GM19438 (cell line): ENCODE data around the gene WIPF3.
A peak's percentile ranks its signal among the peaks of the same experiment; 100 is the strongest.

Source experiments
- ATAC-seq: cut with Tn5 transposase; IDR thresholded peaks from one replicate; pipeline ENCODE4 v1.9.1; 2021; ENCODE audit warnings: low read depth; ENCODE audit not compliant: unreplicated experiment

WIPF3 gene

GRCh38 chr7:29898301-29898700 lies 92.0 kb downstream of the WIPF3 start:
- ATAC-seq: no peak

- no peak for ATAC-seq
Measured at GRCh38 chr7:29900745-29901144, 94.4 kb downstream of the WIPF3 start.

- no peak for ATAC-seq
Measured at GRCh38 chr7:29906200-29907022, 100.1 kb downstream of the WIPF3 start.

- ATAC-seq: no peak
Measured at GRCh38 chr7:29914180-29914579, 107.9 kb downstream of the WIPF3 start.

DNA sequence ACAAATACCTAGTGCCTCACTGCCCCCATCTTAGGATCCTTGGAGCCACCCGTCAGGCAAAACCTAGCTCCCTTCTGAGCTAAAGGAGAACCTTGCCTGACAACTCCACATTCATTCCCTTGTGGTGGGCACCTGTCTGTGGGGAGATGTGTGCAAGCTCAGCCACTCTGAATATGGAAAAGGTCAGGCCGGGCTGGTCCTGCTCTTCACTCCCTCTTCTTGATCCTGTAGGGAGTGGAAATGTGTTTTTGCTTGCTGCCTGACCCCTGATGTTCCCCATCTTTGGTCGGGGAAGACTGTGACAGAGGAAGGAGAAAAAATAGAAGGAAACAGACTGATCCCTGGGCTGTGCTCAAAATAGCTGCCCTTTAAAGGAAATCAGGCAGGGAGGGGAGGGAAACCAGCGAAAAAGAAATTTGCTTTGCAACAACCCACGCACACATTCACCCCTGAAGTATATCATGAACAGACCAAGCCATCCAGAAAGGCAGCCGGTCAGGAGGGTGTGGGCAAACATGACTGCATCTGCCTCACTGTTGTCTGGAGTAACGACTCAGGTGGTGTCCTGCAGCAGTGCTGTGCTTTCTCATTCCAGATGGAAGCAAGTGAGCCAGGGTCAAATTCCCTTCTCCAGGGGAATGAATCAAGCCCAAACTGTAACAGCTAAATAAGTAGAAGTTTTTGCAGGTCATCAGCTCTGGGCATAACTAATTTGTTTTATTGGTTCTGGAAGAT lies 109.3 kb downstream of the WIPF3 start:
- no peak for ATAC-seq

DNA sequence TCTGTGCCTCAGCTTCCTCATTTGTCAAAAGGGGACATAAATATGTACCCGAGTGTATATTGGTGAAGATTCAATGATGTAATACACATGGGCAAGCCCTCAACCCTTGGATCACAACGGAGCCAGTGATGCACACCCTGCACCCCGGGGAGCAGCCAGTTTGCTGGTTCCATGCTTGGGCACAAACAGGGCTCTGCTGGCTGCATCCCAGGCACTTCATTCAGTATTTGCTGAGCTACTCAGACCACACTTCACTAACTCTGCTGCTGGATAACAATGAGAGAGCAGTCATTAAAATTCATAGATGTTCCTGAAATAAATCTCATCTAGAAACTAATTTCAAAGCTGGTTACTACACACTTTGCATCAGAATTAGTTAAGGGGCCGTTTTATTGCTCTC lies 111.3 kb downstream of the WIPF3 start:
- ATAC-seq: no peak

DNA sequence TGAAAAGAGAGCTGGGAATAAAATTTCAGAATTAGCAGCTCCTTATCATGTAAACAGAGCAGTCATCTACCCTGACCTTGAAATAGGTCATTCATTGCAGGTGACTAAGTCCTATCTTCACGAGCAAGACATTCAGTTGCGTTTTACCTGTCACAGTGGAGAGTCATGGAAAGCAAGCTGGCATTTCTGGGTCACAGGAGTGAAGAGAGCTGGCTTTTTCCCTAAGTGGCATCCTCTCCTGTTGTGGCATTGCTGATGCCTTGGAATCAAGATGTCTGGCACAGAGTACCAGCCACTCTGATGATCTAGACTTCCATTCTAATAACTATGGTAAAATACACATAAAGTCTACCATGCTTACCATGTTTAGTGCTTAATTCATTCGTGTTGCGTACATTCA lies 112.5 kb downstream of the WIPF3 start:
- ATAC-seq: no peak

DNA sequence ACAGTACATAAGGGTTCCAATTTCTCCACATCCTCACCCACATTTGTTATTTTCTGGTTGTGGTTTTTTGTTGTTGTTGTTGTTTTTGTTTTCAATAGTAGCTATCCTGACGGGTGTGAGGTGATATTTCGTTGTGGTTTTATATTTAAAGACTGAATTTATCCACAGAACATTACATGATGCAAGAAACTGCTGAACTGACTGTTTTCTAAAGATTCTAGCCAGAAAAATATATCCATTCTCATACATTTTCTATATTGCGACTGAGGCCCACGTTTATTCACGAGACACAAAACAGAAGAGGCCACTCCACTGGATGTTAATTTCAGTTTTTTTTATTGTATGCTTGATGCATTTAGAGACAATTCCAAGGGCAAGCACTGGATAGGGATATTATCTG lies 113.5 kb downstream of the WIPF3 start:
- no peak for ATAC-seq

DNA sequence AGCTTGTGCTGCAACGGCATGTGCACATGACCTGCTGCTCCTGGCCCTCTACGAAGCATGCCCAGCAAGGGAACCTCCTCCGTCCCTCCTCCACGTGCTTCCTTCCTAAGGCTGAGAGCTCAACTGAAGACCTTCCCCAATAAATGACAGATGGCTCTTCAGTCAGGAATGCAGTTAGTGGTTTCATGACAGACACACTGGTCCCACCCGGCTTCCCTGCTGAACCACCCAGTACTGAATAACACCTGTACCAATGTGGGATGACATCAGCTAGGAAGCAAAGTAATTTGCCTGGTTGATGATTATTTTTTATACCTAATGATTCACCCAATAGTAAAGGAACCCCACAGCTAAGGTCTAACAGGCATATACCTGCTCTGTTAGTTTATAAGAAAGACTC lies 114.2 kb downstream of the WIPF3 start:
- no peak for ATAC-seq

DNA sequence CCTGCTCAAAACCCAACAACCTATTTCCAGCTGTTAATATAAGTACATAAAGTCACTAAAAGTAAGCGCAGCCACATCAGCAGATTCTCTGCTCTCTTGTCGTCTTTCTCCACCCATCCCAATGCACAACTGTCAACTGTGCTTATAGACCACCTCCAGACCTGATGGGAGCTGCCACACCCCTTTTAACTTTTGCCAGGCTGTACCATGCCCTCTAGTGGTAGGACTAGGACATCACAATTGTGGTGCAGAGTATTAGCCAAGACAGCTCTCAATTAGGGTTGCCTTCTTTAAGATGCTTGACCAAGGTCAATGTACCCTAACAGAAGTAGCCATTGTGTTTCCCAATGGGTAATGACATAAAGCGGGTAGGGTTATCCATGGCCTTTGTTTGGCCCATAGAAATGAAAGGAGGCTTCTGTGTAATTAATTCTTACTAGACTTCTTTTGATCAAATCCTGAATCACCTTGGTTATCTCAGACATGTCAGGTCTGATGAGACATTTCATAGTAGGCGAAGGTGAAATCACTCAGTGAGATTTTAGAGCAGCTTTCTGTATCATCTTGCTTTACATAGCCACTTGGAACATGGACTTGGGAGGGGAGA lies 115.2 kb downstream of the WIPF3 start:
- ATAC-seq: peak; percentile 86

GRCh38 chr7:29922921-29923700 lies 116.8 kb downstream of the WIPF3 start:
- ATAC-seq: no peak

DNA sequence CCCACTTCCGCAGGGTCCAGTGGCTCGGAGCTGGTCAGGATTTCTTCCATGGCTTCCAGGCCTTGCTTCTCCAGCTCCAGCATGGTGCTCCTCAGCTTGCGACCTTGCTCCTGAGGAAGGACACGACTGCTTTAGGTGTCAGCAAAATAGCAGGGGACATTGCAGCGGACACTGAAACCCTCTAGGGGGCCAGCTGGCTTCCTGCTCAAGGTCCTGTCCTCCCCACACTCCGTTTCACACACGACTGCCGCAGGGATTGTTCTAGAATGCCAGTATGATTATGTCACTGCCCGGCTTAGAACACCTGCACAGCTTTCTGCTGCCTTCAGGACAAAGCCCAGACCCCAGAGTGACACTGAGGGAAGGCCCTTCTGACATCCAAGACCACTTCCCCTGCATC lies 117.7 kb downstream of the WIPF3 start:
- ATAC-seq: no peak

- no peak for ATAC-seq
Measured at GRCh38 chr7:29924684-29925083, 118.4 kb downstream of the WIPF3 start.

DNA sequence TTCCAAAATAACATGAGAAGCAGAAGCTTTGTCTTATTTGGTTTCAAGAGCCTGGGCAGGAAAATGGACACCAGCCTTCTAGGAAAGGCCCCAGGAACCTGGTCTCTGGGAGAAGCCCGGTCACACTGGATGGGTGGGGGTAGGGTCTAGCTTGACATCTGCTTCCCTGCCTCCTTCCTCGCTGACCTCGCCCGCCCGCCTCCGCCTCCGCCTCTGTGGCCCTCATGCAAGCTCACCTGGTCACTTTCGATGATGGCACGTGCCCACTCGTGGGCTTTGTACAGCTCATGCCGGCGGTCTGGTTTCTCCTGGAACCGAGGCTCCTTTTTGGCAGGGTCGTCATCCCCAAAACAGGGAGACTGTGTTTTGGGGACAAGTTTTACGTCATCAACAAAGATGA lies 119.9 kb downstream of the WIPF3 start:
- ATAC-seq: no peak

GRCh38 chr7:29926741-29927140 lies 120.4 kb downstream of the WIPF3 start:
- no peak for ATAC-seq

DNA sequence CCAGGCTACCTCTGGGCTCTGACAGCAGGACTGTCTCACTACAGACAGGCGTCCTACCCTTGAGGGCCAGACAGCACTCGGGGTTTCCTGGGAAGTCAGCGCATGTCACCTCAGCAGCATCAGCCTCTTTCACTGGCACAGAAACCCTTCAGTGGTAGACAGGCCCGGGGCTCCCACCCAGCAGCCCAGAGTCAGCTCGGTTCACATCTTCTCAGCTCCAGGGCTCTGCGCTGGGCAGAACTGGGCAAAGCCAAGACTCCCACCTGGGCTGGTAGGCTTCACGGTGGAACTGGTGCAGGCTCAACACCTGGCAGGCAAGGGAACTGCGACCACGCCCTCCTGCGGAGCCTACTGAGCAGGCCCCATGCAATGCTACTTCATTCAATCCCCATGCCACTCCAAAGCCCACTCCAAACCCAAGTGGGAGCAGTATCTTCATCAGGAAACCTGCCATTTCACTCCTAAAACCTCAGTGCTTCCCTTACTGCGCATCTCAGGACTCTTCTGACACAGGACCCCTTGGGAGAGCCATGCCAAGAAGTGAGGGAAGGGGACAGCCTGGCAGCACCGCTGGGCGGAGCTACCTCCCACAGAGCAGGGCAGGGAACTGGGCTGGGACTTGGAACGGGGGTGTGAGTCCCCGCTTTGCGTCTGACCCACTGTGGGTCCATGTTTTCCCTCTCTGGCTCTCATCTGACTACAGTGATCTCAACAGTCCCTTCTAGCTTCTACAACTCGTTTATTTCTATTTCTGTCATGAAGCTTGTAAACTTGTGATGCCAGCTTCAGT lies 122.9 kb downstream of the WIPF3 start:
- no peak for ATAC-seq

DNA sequence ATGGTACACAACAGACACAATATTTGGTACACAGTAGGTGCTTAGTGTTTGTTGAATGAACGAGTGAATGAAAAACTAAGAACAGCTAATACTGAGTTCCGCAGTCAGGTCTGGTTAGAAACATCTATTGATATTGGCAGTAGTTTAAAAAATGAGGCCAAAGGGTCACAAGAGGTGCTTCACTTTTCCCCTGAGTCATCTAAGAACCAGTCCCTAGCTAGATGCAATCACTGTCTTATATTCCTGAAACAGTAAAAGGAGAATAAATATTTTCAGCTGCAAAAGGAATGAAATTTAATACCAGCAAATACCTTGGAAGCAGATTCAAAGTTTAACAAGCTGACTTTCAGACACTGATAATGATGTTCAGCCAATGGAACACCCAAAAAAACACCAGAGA lies 128.8 kb downstream of the WIPF3 start:
- no peak for ATAC-seq

GRCh38 chr7:29937132-29937531 lies 130.8 kb downstream of the WIPF3 start:
- ATAC-seq: no peak

DNA sequence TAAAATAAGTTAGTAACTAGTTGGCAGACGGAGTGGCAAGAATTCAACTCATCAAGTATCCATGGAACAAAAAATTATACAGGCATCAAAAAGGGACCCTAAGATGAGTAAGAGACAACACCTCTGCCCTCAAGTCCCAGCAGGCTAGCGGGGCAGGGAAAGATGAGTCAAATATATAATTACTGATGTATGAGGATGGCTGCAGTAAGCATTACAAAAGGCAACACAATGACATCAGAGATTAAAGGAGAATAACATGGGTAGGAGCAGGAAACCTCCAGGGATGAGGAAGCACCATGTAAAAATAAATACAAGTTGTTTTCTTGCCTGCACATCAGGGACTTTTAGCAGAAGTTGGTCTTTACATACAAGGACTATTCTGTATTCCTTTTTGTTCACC lies 133.9 kb downstream of the WIPF3 start:
- no peak for ATAC-seq

DNA sequence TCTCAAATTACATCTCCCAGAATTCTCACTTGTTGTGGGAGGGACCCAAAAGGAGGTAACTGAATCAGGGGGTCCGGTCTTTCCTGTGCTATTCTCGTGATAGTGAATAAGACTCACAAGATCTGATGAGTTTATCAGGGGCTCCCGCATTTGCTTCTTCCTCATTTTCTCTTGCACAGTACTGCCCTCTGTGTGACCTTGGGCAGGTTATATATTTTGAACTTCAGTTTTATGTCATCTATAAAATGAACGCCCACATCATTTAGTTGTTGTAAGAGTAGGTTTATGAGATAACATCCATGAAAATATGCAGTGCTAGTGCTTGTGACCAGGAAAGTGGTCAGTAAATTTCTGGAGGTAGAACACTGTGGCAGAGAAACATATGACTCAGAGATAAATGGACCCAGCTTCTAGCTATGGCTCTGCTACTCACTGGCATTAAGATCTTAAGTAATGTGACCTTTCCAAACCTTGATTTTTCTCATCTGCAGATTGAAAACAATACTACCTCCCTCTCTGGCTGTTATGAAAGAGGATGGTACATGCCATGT lies 139.0 kb downstream of the WIPF3 start:
- no peak for ATAC-seq
